Measurements from ENCODE around the gene SLC12A5.

Gene SLC12A5

GRCh38 chr20:46058599-46059281 lies 29.7 kb downstream of the SLC12A5 start:
- H3K9ac ChIP-seq (ENCODE audit: low read depth, low read length), result no peak overlapping the region
- H3K9me3 ChIP-seq (replicated peaks; ENCODE audit: low read length), result no peaks in the 10 kb centered on the region
- H3K36me3 ChIP-seq (ENCODE audit: insufficient read depth, low read length), result peaks cover 28% of the 10 kb centered on the region
- peak overlapping the region; percentile 56 for H3K4me3 ChIP-seq (ENCODE audit: low read length)
- peaks cover 41% of the 10 kb centered on the region for H3K27me3 ChIP-seq (ENCODE audit: control insufficient read depth, insufficient read depth, low read length)
- peak overlapping the region; percentile 86 for H3K4me2 ChIP-seq (ENCODE audit: low read length)
- H3K4me1 ChIP-seq (ENCODE audit: control insufficient read depth, insufficient read depth, low read length), result peaks cover 18% of the 10 kb centered on the region

GRCh38 chr20:46060301-46060881 lies 31.4 kb downstream of the SLC12A5 start:
- Histone ChIP-seq H3K9me3 (replicated peaks; ENCODE audit: low read length) (no peaks in the 10 kb centered on the region), H3K4me3 (ENCODE audit: low read length) (no peak overlapping the region), H3K27me3 (ENCODE audit: control insufficient read depth, insufficient read depth, low read length) (peaks cover 27% of the 10 kb centered on the region), H3K4me1 (ENCODE audit: control insufficient read depth, insufficient read depth, low read length) (peaks cover 18% of the 10 kb centered on the region), H3K4me2 (ENCODE audit: low read length) (no peak overlapping the region), H3K9ac (ENCODE audit: low read depth, low read length) (no peak overlapping the region), H3K36me3 (ENCODE audit: insufficient read depth, low read length) (peaks cover 45% of the 10 kb centered on the region)

- Histone ChIP-seq H3K4me2 (ENCODE audit: low read length) (no peak overlapping the region), H3K27me3 (ENCODE audit: control insufficient read depth, insufficient read depth, low read length) (peaks cover 25% of the 10 kb centered on the region), H3K9me3 (replicated peaks; ENCODE audit: low read length) (no peaks in the 10 kb centered on the region), H3K4me1 (ENCODE audit: control insufficient read depth, insufficient read depth, low read length) (peaks cover 18% of the 10 kb centered on the region), H3K36me3 (ENCODE audit: insufficient read depth, low read length) (peaks cover 51% of the 10 kb centered on the region), H3K4me3 (ENCODE audit: low read length) (no peak overlapping the region), H3K9ac (ENCODE audit: low read depth, low read length) (no peak overlapping the region)
These were observed 32.0 kb downstream of the SLC12A5 start for GRCh38 chr20:46060975-46061374.

GRCh38 chr20:46062151-46062550 lies 33.1 kb downstream of the SLC12A5 start:
- Histone ChIP-seq H3K36me3 (ENCODE audit: insufficient read depth, low read length) (peaks cover 62% of the 10 kb centered on the region), H3K9me3 (replicated peaks; ENCODE audit: low read length) (no peaks in the 10 kb centered on the region), H3K9ac (ENCODE audit: low read depth, low read length) (no peak overlapping the region), H3K4me2 (ENCODE audit: low read length) (no peak overlapping the region), H3K4me1 (ENCODE audit: control insufficient read depth, insufficient read depth, low read length) (peaks cover 18% of the 10 kb centered on the region), H3K4me3 (ENCODE audit: low read length) (no peak overlapping the region), H3K27me3 (ENCODE audit: control insufficient read depth, insufficient read depth, low read length) (peaks cover 14% of the 10 kb centered on the region)

GRCh38 chr20:46062621-46063020 lies 33.6 kb downstream of the SLC12A5 start:
- Histone ChIP-seq H3K27me3 (ENCODE audit: control insufficient read depth, insufficient read depth, low read length) (peaks cover 9% of the 10 kb centered on the region), H3K36me3 (ENCODE audit: insufficient read depth, low read length) (peaks cover 64% of the 10 kb centered on the region), H3K9me3 (replicated peaks; ENCODE audit: low read length) (no peaks in the 10 kb centered on the region), H3K4me1 (ENCODE audit: control insufficient read depth, insufficient read depth, low read length) (peaks cover 18% of the 10 kb centered on the region), H3K4me3 (ENCODE audit: low read length) (no peak overlapping the region), H3K4me2 (ENCODE audit: low read length) (no peak overlapping the region), H3K9ac (ENCODE audit: low read depth, low read length) (no peak overlapping the region)

GRCh38 chr20:46063151-46063550 lies 34.1 kb downstream of the SLC12A5 start:
- H3K9ac ChIP-seq (ENCODE audit: low read depth, low read length), result no peak overlapping the region
- peaks cover 69% of the 10 kb centered on the region for H3K36me3 ChIP-seq (ENCODE audit: insufficient read depth, low read length)
- H3K4me3 ChIP-seq (ENCODE audit: low read length), result no peak overlapping the region
- no peak overlapping the region for H3K4me2 ChIP-seq (ENCODE audit: low read length)
- peaks cover 4% of the 10 kb centered on the region for H3K27me3 ChIP-seq (ENCODE audit: control insufficient read depth, insufficient read depth, low read length)
- no peaks in the 10 kb centered on the region for H3K9me3 ChIP-seq (replicated peaks; ENCODE audit: low read length)
- H3K4me1 ChIP-seq (ENCODE audit: control insufficient read depth, insufficient read depth, low read length), result peaks cover 15% of the 10 kb centered on the region

- peaks cover 10% of the 10 kb centered on the region for H3K4me1 ChIP-seq (ENCODE audit: control insufficient read depth, insufficient read depth, low read length)
- H3K4me2 ChIP-seq (ENCODE audit: low read length), result no peak overlapping the region
- no peak overlapping the region for H3K9ac ChIP-seq (ENCODE audit: low read depth, low read length)
- H3K27me3 ChIP-seq (ENCODE audit: control insufficient read depth, insufficient read depth, low read length), result no peaks in the 10 kb centered on the region
- H3K36me3 ChIP-seq (ENCODE audit: insufficient read depth, low read length), result peaks cover 74% of the 10 kb centered on the region
- no peaks in the 10 kb centered on the region for H3K9me3 ChIP-seq (replicated peaks; ENCODE audit: low read length)
- no peak overlapping the region for H3K4me3 ChIP-seq (ENCODE audit: low read length)
These were observed 34.6 kb downstream of the SLC12A5 start for GRCh38 chr20:46063652-46064054.

GRCh38 chr20:46065006-46065405 lies 36.0 kb downstream of the SLC12A5 start:
- Histone ChIP-seq H3K36me3 (ENCODE audit: insufficient read depth, low read length) (peaks cover 84% of the 10 kb centered on the region), H3K9me3 (replicated peaks; ENCODE audit: low read length) (no peaks in the 10 kb centered on the region), H3K9ac (ENCODE audit: low read depth, low read length) (no peak overlapping the region), H3K4me3 (ENCODE audit: low read length) (no peak overlapping the region), H3K27me3 (ENCODE audit: control insufficient read depth, insufficient read depth, low read length) (no peaks in the 10 kb centered on the region), H3K4me2 (ENCODE audit: low read length) (no peak overlapping the region), H3K4me1 (ENCODE audit: control insufficient read depth, insufficient read depth, low read length) (peaks cover 10% of the 10 kb centered on the region)

- no peaks in the 10 kb centered on the region for H3K9me3 ChIP-seq (replicated peaks; ENCODE audit: low read length)
- H3K4me3 ChIP-seq (ENCODE audit: low read length), result no peak overlapping the region
- peaks cover 87% of the 10 kb centered on the region for H3K36me3 ChIP-seq (ENCODE audit: insufficient read depth, low read length)
- H3K9ac ChIP-seq (ENCODE audit: low read depth, low read length), result no peak overlapping the region
- no peak overlapping the region for H3K4me2 ChIP-seq (ENCODE audit: low read length)
- H3K27me3 ChIP-seq (ENCODE audit: control insufficient read depth, insufficient read depth, low read length), result no peaks in the 10 kb centered on the region
- peaks cover 10% of the 10 kb centered on the region for H3K4me1 ChIP-seq (ENCODE audit: control insufficient read depth, insufficient read depth, low read length)
These were observed 36.7 kb downstream of the SLC12A5 start for GRCh38 chr20:46065691-46066090.

GRCh38 chr20:46070215-46070900 lies 41.3 kb downstream of the SLC12A5 start:
- peak overlapping the region; percentile 51 for H3K4me2 ChIP-seq (ENCODE audit: low read length)
- H3K9ac ChIP-seq (ENCODE audit: low read depth, low read length), result no peak overlapping the region
- peaks cover 10% of the 10 kb centered on the region for H3K4me1 ChIP-seq (ENCODE audit: control insufficient read depth, insufficient read depth, low read length)
- peaks cover 58% of the 10 kb centered on the region for H3K36me3 ChIP-seq (ENCODE audit: insufficient read depth, low read length)
- H3K27me3 ChIP-seq (ENCODE audit: control insufficient read depth, insufficient read depth, low read length), result no peaks in the 10 kb centered on the region
- H3K9me3 ChIP-seq (replicated peaks; ENCODE audit: low read length), result no peaks in the 10 kb centered on the region
- H3K4me3 ChIP-seq (ENCODE audit: low read length), result no peak overlapping the region

GRCh38 chr20:46071573-46071972 lies 42.6 kb downstream of the SLC12A5 start:
- H3K27me3 ChIP-seq (ENCODE audit: control insufficient read depth, insufficient read depth, low read length), result no peaks in the 10 kb centered on the region
- H3K4me3 ChIP-seq (ENCODE audit: low read length), result no peak overlapping the region
- H3K36me3 ChIP-seq (ENCODE audit: insufficient read depth, low read length), result peaks cover 51% of the 10 kb centered on the region
- H3K9me3 ChIP-seq (replicated peaks; ENCODE audit: low read length), result no peaks in the 10 kb centered on the region
- H3K4me2 ChIP-seq (ENCODE audit: low read length), result no peak overlapping the region
- H3K9ac ChIP-seq (ENCODE audit: low read depth, low read length), result no peak overlapping the region
- peaks cover 10% of the 10 kb centered on the region for H3K4me1 ChIP-seq (ENCODE audit: control insufficient read depth, insufficient read depth, low read length)
